ENCODE results near the gene PRKCH. TPM values are rescaled to one million over a fixed set of nuclear protein-coding genes. Genes with fewer than 3 reads are reported as not detected.

Gene PRKCH
- total RNA-seq, 1 donor from 2014 or later: 8.4 TPM

DNA sequence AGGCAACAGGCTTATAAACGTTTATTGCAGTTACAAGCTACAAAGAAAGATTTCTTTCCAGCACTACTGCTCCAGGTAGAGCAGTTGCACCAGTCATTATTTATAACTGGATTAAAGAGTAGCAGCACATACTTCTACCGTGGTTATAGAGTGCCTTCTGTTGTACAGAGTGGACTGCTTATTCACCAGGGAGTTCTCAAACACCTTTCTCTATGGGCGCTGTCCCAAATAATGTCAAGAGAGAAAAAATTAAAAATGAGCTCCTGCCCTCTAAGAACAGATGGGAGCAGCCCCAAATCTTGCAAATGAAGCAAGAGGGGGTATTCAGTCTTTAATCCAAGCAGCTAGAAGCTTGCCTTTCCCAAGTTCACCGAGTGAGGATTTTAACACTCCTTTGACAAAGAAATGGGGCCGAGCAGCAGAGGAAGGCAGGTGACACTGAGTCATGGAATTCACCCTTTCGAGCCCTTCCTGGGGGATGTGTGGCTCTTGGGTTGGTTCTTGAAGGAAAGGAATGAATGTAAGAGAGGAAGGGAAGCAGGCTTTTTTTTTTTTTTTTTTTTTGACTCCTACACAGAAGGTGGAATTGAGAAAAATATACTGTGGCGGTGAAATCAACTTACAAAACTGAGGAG is 181.2 kb downstream of the PRKCH start:
- Histone ChIP-seq H3K27me3 (ENCODE audit: control insufficient read depth, insufficient read depth, low read length) (no peaks in the 10 kb centered on the region), H3K36me3 (ENCODE audit: control insufficient read depth, insufficient read depth, low read length) (no peaks in the 10 kb centered on the region), H3K4me3 (ENCODE audit: low read depth, low read length) (no peak overlapping the region)
- DNase-seq (ENCODE audit: low read depth): no peak
- TF ChIP-seq, protein P1, sequence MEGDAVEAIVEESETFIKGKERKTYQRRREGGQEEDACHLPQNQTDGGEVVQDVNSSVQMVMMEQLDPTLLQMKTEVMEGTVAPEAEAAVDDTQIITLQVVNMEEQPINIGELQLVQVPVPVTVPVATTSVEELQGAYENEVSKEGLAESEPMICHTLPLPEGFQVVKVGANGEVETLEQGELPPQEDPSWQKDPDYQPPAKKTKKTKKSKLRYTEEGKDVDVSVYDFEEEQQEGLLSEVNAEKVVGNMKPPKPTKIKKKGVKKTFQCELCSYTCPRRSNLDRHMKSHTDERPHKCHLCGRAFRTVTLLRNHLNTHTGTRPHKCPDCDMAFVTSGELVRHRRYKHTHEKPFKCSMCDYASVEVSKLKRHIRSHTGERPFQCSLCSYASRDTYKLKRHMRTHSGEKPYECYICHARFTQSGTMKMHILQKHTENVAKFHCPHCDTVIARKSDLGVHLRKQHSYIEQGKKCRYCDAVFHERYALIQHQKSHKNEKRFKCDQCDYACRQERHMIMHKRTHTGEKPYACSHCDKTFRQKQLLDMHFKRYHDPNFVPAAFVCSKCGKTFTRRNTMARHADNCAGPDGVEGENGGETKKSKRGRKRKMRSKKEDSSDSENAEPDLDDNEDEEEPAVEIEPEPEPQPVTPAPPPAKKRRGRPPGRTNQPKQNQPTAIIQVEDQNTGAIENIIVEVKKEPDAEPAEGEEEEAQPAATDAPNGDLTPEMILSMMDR (IDR thresholded peaks at IDR 0.05; ENCODE audit: insufficient read depth, low read length, poor library complexity, severe bottlenecking): no peak

DNA sequence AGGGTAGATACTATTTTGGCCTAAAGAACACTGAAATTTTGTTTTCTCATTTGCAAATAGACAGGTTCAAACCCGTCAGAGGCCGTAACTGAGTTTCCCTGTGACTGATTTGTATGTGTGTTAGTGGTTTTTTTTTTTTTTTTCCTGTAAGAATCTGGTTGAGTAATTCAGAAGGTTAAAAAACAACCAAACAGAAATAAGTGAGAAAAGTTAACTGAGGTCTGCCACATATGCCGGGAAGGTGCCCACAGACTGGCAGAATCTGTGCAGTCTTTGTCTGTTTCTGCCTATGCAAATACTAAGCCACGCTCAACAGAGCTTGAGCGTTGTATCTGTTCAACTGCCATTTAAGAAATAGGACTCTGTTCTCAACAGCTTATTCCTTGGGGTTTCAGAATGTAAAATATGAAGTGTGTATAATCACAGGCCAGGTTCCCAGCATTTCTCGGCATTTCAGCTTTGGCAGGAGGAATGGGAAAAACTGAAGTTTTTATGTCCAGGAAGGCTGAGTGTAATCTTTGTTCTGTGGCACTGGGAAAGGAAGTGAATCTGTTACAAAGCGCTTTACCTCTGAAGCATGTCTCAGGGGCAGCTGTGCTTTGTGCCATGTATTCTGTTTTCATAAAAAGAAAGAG is 181.9 kb downstream of the PRKCH start:
- DNase-seq (ENCODE audit: low read depth): no peak
- TF ChIP-seq, protein P1 (IDR thresholded peaks at IDR 0.05; ENCODE audit: insufficient read depth, low read length, poor library complexity, severe bottlenecking): no peak
- H3K4me3 ChIP-seq (ENCODE audit: low read depth, low read length): no peak overlapping the region
- H3K36me3 ChIP-seq (ENCODE audit: control insufficient read depth, insufficient read depth, low read length): no peaks in the 10 kb centered on the region
- no peaks in the 10 kb centered on the region for H3K27me3 ChIP-seq (ENCODE audit: control insufficient read depth, insufficient read depth, low read length)

DNA sequence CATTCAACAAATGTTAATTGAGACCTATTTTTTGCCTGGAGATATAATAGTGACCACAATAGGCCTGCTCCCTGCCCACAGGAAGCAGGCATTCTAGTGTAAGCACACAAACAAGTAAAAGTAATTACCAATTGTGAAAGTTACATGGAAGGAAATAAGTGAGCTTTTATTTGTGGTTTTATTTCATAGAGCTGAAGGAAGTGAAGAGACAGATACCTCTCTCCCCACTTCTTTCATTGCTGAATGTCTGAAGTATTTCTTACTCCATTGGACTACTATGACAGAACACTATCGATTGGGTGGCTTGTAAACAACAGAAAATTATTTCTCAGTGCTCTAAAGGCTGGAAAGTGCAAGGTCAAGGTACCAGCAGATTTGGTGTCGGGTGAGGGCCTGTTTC is 183.5 kb downstream of the PRKCH start:
- no peaks in the 10 kb centered on the region for H3K36me3 ChIP-seq (ENCODE audit: control insufficient read depth, insufficient read depth, low read length)
- H3K27me3 ChIP-seq (ENCODE audit: control insufficient read depth, insufficient read depth, low read length): no peaks in the 10 kb centered on the region
- no peak overlapping the region for H3K4me3 ChIP-seq (ENCODE audit: low read depth, low read length)
- TF ChIP-seq, protein P1 (IDR thresholded peaks at IDR 0.05; ENCODE audit: insufficient read depth, low read length, poor library complexity, severe bottlenecking): no peak
- DNase-seq (ENCODE audit: low read depth): no peak

DNA sequence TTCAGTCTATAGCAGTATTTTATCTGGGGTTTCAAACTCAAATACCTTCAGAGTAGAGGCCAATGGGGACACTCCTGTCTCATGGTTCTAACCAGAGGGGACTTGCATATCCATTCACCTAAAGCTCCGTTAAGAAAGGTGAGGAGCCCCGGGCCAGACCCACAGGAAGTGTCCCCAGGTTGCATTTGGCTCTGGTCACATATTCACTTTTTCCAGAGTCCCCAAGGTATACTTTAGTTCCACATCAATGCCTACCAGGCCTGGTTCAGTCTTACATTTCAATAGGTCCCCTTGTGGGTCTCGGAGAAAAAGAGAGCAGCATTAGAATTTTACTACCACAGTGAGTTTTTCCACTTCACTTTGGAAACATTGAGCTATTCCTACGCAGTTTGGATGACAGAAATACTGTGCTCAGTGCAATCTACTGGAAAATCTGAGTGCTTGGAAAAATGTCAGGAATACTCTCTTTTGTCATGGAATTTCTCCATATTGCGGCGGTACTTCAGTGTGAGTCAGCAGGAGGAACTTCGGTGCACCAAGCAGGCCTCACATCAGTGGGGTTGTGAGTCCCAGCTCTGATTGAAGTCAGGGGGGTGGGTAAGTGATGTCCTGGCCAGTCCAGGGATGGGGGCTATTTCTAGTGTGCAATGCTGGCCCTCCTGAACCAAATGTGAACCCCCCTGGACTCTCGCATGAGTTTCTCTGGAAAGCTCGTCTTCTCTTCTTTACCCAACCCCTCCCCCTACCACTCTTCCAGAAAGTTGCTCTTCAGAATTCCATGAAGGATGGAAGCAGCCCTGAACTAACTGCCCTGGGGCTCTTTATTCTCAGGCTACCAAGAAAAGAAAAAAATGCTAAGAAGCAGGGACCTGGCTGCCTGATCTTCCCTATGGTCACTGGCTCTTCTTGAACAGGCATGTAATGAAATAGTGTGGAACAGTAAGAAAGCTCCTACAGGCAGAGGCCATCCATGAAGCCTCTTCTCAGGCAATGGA is 184.7 kb downstream of the PRKCH start:
- TF ChIP-seq, protein P1 (IDR thresholded peaks at IDR 0.05; ENCODE audit: insufficient read depth, low read length, poor library complexity, severe bottlenecking): no peak
- no peaks in the 10 kb centered on the region for H3K36me3 ChIP-seq (ENCODE audit: control insufficient read depth, insufficient read depth, low read length)
- no peak for DNase-seq (ENCODE audit: low read depth)
- no peaks in the 10 kb centered on the region for H3K27me3 ChIP-seq (ENCODE audit: control insufficient read depth, insufficient read depth, low read length)
- no peak overlapping the region for H3K4me3 ChIP-seq (ENCODE audit: low read depth, low read length)

GRCh38 chr14:61508526-61508925 is 187.1 kb downstream of the PRKCH start:
- TF ChIP-seq, protein P1 (IDR thresholded peaks at IDR 0.05; ENCODE audit: insufficient read depth, low read length, poor library complexity, severe bottlenecking): no peak
- no peak overlapping the region for H3K4me3 ChIP-seq (ENCODE audit: low read depth, low read length)

More at GRCh38 chr14:61508526-61508925, 187.1 kb downstream of the PRKCH start:
- no peak for DNase-seq (ENCODE audit: low read depth)
- Histone ChIP-seq H3K36me3 (ENCODE audit: control insufficient read depth, insufficient read depth, low read length) (no peaks in the 10 kb centered on the region), H3K27me3 (ENCODE audit: control insufficient read depth, insufficient read depth, low read length) (no peaks in the 10 kb centered on the region)
